ENCODE data around the gene IGF1R. TPM values are rescaled to one million over a fixed set of nuclear protein-coding genes. Genes with fewer than 3 reads are reported as not detected.

Gene IGF1R
- total RNA-seq, 2 experiments from 2014 or later, result 17.7 to 18.9 TPM

DNA sequence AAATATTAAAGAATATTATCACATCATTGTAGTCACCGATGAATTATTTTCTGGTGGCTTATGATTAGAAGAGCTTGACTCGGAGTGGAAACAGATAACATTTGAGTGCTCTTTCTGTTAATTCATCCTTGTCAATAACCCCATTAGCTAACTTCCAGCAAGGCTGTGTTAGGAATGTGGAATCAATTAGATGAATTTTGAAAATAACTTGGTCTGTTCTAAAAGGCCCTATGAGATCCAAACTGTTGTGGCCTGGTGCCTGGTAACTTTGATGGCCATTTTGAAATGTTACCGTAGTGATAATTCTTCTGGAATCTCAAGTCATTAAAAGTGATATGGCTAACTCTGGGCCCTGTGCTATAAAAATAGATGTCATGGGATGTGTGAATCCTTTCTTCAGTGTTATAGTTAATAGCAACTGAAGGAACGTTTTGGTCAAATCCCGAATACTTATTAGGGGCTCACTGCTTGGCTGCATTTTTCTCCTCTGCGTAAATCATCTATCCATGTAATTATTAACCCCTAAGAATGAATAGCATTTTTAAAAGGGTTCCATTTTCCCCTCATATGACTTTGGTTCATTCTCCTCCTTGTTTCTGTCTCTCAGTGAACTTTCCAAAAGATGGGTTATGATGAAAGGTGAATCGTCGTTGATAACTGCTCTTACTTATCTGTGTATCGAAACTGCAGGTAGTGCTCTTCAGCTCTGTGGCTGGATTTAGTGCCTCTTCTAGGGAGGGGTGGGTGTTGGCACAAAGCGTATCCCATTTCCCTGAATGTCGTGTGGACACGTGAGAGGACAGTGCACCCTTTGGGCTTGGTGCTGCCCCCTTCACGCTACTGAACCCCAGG, 82.7 kb downstream of the IGF1R start:
- no peaks in the 10 kb centered on the region for H3K9me3 Mint-ChIP-seq
- no peaks in the 10 kb centered on the region for H3K27me3 Mint-ChIP-seq
- DNase-seq, result no peak
- H3K27ac Mint-ChIP-seq, result no peak overlapping the region
- peaks cover 3% of the 10 kb centered on the region for H3K36me3 Mint-ChIP-seq
- peaks cover 47% of the 10 kb centered on the region for H3K4me1 Mint-ChIP-seq
- no peak overlapping the region for H3K4me3 Mint-ChIP-seq

DNA sequence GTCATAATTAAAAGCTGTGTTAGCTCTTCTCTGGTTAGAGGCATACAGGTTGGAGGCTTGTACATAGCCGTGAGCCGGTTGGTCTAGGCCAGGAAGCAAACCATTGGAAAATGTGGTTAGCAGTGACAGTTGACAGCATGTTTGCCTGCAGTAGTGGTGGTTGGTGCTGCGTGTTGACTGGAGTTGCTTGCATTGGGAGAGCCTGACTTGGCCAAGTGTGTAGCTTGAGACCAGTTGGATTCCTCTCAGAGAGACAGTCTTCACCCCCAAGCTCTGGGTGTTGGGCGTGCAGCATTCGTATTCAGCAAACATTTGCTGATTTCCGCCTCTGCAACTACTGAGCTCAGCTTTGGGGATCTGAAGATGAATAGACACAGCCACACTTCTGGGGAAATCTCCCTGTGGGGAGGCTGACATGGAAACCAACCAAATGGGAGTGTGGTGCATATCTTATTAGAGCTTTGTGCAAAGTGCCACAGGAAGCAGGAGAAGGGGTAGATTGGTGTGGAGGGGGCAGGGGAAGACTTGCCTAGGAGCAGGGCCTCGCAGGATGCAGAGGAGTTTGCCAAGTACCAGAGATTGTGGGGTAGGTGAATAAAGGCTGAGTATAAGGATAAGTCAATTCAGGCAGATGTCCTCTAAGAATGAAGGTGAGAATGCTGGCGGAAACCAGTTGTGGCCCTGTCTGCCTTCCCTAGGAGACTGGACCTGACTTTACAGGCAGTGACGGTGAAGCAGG, 83.5 kb downstream of the IGF1R start:
- Mint-ChIP-seq H3K27me3 (no peaks in the 10 kb centered on the region), H3K9me3 (no peaks in the 10 kb centered on the region), H3K4me1 (peaks cover 45% of the 10 kb centered on the region), H3K36me3 (no peaks in the 10 kb centered on the region), H3K27ac (no peak overlapping the region), H3K4me3 (no peak overlapping the region)
- DNase-seq, result no peak

DNA sequence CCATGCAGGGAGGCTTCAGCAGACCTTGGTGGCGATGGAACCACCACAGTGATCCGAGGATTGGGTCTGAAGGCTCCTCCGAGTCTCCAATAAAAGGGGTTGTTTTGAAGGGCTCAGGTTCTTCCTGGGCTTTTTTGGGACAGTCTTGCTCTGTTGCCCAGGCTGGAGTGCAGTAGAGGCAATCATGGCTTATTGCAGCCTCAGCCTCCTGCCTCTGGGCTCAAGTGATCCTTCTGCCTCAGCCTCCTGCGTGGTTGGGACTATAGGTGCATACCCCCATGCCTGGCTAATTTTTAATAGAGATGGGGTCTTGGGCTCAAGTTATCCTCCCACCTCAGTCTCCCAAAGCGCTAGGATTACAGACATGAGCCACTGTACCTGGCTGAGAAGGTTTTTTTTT, 84.8 kb downstream of the IGF1R start:
- H3K9me3 Mint-ChIP-seq, result no peaks in the 10 kb centered on the region
- no peak overlapping the region for H3K27ac Mint-ChIP-seq
- H3K36me3 Mint-ChIP-seq, result no peaks in the 10 kb centered on the region
- no peak for DNase-seq
- H3K27me3 Mint-ChIP-seq, result no peaks in the 10 kb centered on the region
- H3K4me1 Mint-ChIP-seq, result peaks cover 46% of the 10 kb centered on the region
- no peak overlapping the region for H3K4me3 Mint-ChIP-seq

DNA sequence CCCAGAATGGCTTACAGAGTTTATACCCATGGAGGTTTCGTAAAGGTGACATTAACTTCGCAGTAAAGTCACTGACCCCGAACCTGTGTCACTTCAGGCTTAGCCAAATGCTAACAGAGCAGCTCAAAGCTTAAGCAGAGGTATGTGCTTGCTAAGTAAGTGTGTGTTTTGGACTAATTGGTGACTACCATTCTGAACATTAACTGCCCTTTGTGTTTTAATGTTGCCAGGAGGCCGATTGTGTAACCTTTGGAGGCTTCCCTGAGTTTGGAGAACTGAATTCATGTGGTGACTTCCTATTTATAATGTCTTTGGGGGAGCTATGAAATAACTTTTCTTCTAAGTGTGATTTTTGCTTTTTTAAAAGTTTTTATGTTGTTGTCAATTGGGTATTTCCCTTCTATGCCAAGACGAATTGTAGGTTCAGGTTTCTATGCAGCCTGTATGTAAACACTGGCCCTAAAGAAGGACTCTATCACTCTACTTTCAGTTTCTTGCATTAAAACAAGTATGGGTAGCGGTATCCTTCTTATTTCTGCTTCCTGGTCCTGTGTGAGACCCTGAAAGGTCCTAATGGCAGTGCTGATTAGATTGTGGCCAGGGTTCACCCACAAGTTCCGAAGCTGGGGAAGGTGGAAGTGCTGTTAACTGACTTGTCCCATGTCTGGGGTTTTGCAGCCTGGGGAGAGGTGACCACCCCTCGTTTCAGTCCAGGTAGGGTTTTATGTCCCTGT, 86.3 kb downstream of the IGF1R start:
- Mint-ChIP-seq H3K27me3 (no peaks in the 10 kb centered on the region), H3K4me3 (no peak overlapping the region), H3K27ac (no peak overlapping the region), H3K9me3 (no peaks in the 10 kb centered on the region), H3K4me1 (peaks cover 49% of the 10 kb centered on the region), H3K36me3 (no peaks in the 10 kb centered on the region)
- no peak for DNase-seq

DNA sequence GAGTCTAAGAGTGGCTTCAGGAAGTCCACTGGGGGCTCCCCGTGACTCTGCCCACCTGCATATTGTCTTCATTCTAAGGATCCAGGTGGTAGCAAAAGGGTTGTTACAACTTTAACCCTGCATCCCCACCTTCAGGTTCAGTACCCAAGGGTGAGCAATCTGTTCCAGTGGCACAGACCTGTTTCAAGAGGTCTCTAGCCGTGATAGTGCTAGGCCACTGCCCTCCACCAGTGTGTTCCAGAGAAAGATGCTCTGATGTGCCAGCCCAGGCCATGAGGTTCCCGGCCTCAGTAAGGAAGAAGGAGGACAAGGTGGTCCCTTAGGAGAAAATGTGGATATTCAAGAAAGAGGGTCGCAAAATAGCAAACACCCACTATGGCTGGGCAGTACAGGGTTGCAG, 87.0 kb downstream of the IGF1R start:
- H3K27ac Mint-ChIP-seq, result no peak overlapping the region
- H3K27me3 Mint-ChIP-seq, result no peaks in the 10 kb centered on the region
- no peak for DNase-seq
- no peak overlapping the region for H3K4me3 Mint-ChIP-seq
- no peaks in the 10 kb centered on the region for H3K36me3 Mint-ChIP-seq
- peaks cover 51% of the 10 kb centered on the region for H3K4me1 Mint-ChIP-seq
- no peaks in the 10 kb centered on the region for H3K9me3 Mint-ChIP-seq

DNA sequence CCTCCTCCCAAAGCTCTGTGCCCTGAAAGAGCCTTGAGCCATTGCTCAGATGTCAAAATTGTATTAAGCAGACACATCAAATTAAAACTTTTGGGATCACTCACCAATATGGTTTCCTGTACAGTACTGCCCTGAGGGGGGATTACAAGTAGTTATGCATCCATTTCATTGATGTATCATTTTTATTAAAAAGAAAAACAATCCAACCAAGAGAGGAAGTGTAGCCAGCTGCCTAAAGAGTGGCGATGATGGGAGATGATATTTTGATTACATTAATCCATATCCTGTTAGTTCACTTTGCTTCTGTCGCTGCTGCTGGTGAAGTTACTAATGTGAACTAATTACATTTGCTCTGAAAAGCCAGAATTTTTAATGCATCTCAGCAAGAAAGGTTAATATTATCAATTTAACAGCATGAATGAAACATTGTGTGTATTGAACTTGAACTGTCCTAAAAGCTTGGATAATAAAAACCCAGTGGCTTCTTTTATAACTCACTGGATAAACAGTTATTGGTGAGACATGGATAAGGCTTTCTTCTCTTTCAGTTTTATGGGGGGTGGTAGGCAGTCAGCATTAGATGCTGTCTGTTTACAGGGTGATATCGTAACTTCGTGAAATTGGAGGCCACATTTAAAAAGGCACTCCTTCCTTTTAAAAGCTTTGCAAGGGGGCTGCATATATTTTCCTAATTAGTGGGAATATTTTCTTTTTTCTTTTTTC, 87.7 kb downstream of the IGF1R start:
- Mint-ChIP-seq H3K27me3 (no peaks in the 10 kb centered on the region), H3K27ac (no peak overlapping the region), H3K9me3 (no peaks in the 10 kb centered on the region), H3K36me3 (no peaks in the 10 kb centered on the region), H3K4me1 (peaks cover 54% of the 10 kb centered on the region), H3K4me3 (no peak overlapping the region)
- DNase-seq, result no peak

DNA sequence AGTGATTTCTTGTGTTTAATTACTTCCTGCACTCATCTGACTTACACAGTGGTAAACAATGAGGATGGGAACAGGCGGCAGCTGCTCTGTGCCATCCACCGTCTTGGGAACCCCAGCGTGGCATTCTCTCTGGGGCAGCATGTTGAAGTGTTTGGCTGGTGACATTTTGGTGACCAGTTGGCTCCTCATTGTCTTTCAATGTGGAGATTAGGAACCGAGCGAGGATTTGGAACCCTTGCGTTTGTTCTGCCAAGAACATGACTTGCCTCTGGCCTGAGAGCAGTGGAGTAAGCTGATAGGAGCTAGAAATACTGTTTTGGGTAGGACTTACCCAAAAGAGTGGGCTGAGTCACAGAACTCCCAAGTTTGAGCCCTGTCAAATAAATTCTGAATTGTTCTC, 88.8 kb downstream of the IGF1R start:
- Mint-ChIP-seq H3K27me3 (no peaks in the 10 kb centered on the region), H3K9me3 (no peaks in the 10 kb centered on the region), H3K4me3 (no peak overlapping the region), H3K36me3 (no peaks in the 10 kb centered on the region), H3K27ac (no peak overlapping the region), H3K4me1 (peaks cover 56% of the 10 kb centered on the region)
- DNase-seq, result no peak

DNA sequence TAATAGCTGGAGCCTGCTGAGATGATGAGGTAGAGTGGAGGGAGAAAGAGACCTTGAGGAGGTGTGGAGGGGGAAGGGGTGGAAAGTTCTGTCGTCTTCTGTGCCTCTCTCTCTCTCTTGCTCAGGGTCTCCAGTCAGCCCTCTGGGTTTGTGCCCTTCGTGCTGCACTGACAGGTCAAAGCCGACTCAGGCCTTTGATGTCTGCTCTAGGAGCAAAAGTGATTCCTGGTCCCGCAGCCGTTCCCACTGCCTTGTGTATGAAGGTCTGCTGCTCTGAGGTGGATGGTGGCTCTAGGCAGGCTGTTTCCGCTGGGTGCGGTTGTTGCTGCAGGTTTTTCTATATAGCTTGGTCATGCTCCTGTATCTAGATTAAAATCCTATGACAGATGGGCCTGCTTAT, 89.4 kb downstream of the IGF1R start:
- no peak for DNase-seq
- Mint-ChIP-seq H3K4me1 (peaks cover 56% of the 10 kb centered on the region), H3K36me3 (no peaks in the 10 kb centered on the region), H3K27ac (no peak overlapping the region), H3K9me3 (no peaks in the 10 kb centered on the region), H3K27me3 (no peaks in the 10 kb centered on the region), H3K4me3 (no peak overlapping the region)

DNA sequence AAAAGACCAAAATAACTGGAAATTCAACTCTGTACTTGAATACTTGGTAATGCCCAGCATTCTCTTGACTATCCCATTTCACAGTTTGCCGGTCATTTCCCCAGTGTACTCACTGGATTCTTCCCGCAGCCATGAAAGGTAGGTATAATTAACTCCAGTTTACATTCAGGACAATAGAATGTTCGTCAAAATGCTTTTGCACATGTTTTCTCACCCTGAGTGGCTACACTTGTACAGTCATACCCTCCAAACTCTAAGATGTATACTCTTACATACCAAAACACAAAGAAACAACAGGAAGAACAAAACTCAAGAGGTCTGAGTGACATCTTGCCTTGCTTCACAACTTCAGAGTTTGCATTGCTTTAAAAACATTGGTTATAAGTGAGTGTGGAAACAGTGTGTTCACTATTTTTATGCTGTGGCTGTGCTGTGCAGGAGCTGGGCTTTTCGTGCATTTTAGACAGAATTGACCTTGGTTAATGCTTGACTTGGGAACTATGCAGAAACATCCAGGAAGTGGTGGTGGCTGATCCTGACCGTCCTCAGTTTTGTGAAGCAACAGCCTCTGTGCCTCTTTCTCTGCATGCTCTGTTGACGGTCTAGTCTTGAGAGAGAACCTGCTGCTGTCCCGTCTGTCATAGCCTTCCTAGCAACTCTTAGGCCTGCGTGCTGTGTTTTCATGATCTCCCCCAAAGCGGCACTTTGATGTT, 90.5 kb downstream of the IGF1R start:
- Mint-ChIP-seq H3K4me1 (peaks cover 56% of the 10 kb centered on the region), H3K36me3 (peaks cover 5% of the 10 kb centered on the region), H3K27ac (no peak overlapping the region), H3K4me3 (no peak overlapping the region), H3K27me3 (no peaks in the 10 kb centered on the region), H3K9me3 (no peaks in the 10 kb centered on the region)
- no peak for DNase-seq

DNA sequence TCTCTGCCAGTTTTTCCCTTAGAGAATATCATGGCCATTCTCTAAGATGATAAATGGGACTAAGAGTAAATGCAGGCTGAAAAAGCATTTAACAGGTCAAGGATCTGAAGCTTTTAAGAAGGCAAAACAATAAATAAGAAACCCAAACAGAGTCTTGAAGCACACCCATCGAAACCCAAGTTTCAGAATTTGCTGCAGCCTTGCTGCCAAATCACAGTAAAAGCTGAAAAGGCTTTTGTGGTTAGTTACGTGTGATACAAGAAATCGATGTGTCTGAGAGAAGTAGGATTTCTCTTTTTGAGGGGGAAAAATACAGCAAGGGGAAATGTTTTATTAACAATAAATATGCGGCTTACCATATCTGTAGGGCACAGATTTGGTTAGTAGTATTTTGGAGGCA, 92.0 kb downstream of the IGF1R start:
- no peaks in the 10 kb centered on the region for H3K9me3 Mint-ChIP-seq
- no peak for DNase-seq
- no peak overlapping the region for H3K4me3 Mint-ChIP-seq
- no peaks in the 10 kb centered on the region for H3K27me3 Mint-ChIP-seq
- peaks cover 5% of the 10 kb centered on the region for H3K36me3 Mint-ChIP-seq
- peaks cover 58% of the 10 kb centered on the region for H3K4me1 Mint-ChIP-seq
- no peak overlapping the region for H3K27ac Mint-ChIP-seq

DNA sequence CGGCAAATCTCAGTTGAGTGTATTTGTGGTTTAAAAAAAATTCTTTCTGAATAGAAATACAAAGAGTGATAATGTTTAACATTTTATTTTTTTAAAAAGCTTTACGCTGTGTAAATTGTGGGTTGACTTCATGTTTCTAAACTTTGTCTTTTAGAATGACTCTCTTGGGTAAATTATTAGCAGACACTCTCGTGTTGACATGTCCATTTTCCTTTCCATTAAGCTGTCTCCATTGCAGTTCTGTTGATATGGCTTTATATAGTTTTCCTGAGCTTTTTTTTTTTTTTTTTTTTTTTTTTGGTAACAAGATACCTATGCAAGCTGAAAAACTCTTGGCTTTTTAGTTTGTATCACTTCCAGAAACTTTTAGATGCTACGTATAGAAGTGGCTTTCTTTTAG, 92.6 kb downstream of the IGF1R start:
- H3K4me3 Mint-ChIP-seq, result no peak overlapping the region
- peaks cover 58% of the 10 kb centered on the region for H3K4me1 Mint-ChIP-seq
- no peaks in the 10 kb centered on the region for H3K27me3 Mint-ChIP-seq
- no peak for DNase-seq
- H3K9me3 Mint-ChIP-seq, result no peaks in the 10 kb centered on the region
- peaks cover 5% of the 10 kb centered on the region for H3K36me3 Mint-ChIP-seq
- H3K27ac Mint-ChIP-seq, result no peak overlapping the region

DNA sequence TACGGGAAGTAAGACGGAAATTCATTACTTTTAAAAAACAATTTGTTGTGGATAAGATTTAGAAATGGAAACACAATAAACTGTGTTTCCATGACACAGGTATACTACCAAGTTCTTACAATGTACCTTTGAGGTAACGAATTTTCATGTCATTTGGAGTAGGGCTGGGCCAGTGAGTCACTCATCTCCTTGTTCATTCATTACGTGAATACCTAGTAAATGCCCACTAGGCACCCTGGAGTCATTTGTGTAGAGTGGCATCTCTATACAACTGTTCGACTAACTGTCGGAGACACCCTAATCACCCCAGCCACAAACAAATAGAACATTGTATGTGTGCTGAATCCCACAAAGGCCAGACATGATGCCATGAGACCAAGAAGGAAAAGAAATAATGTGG, 94.8 kb downstream of the IGF1R start:
- peaks cover 58% of the 10 kb centered on the region for H3K4me1 Mint-ChIP-seq

DNA sequence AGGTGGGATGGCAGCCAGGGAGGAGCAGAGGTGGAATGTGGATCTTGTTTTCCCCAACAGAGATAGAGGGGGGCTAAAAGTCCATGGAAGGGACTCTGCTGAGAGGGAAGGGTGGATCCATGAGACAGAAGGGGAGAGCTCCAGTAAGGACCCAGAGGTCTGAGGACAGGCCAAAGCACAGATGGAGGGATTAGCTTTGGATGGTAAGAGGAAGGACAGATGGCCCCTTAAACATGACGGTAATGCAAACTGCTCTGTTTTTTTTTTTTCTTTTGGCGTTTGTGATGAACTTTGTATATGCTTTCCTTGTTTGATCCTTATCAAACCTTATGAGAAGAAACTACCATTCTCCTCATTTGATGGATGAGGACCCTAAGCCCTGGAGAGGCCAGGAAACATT, 96.2 kb downstream of the IGF1R start:
- H3K27me3 Mint-ChIP-seq, result no peaks in the 10 kb centered on the region
- H3K4me3 Mint-ChIP-seq, result no peak overlapping the region
- H3K36me3 Mint-ChIP-seq, result peaks cover 5% of the 10 kb centered on the region
- no peak overlapping the region for H3K27ac Mint-ChIP-seq
- DNase-seq, result no peak
- H3K9me3 Mint-ChIP-seq, result no peaks in the 10 kb centered on the region
- peaks cover 46% of the 10 kb centered on the region for H3K4me1 Mint-ChIP-seq

More for the DNA sequence above, 94.8 kb downstream of the IGF1R start:
- H3K9me3 Mint-ChIP-seq, result no peaks in the 10 kb centered on the region
- no peak overlapping the region for H3K4me3 Mint-ChIP-seq
- H3K36me3 Mint-ChIP-seq, result peaks cover 5% of the 10 kb centered on the region
- no peak overlapping the region for H3K27ac Mint-ChIP-seq
- no peaks in the 10 kb centered on the region for H3K27me3 Mint-ChIP-seq
- no peak for DNase-seq

DNA sequence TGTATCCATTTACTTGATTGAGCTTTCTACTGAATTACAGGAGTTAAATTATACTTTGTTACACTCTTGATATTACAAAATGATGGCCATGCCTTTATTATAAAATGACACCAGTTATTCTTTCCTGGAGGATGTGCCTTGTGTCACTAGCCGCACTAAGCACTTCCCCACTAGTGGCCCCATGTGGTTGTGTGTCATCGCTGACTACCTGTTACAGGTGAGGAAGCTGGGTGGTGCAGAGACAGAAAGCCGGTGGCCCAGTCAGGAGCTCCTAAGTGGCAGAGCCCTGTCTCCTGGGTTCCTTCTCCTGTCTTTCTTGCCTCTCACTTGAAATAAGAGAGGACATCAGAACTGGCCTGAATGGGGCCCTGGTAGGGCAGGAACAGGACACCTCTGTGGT, 96.8 kb downstream of the IGF1R start:
- no peaks in the 10 kb centered on the region for H3K9me3 Mint-ChIP-seq
- peaks cover 5% of the 10 kb centered on the region for H3K36me3 Mint-ChIP-seq
- no peak overlapping the region for H3K4me3 Mint-ChIP-seq
- DNase-seq, result no peak
- no peak overlapping the region for H3K27ac Mint-ChIP-seq
- H3K4me1 Mint-ChIP-seq, result peaks cover 42% of the 10 kb centered on the region
- H3K27me3 Mint-ChIP-seq, result no peaks in the 10 kb centered on the region
